Fibroblast of lung (primary cell): ENCODE data around the gene IL10RA.

Experiments used
- EZH2 ChIP-seq: IDR thresholded peaks from 2 replicates; pipeline ENCODE4 v1.5.1; 2012; ENCODE audit warnings: low read length, control low read depth, mild to moderate bottlenecking; ENCODE audit errors: missing control alignments
- TF ChIP-seq, protein P1 (sequence below), 2 donors: IDR thresholded peaks in 1 of 2; conservative IDR thresholded peaks in 1 of 2; 1 replicate in 1 of 2; 2 replicates in 1 of 2; pipeline ENCODE4 v1.5.1; 2011 to 2012; ENCODE audit warnings: low read length in 2 of 2, control low read depth in 1 of 2, inconsistent platforms in 1 of 2, low read depth in 1 of 2, mild to moderate bottlenecking in 1 of 2

GRCh38 chr11:118027694-118028093 is 41.5 kb downstream of the IL10RA start:
- TF ChIP-seq, protein P1, sequence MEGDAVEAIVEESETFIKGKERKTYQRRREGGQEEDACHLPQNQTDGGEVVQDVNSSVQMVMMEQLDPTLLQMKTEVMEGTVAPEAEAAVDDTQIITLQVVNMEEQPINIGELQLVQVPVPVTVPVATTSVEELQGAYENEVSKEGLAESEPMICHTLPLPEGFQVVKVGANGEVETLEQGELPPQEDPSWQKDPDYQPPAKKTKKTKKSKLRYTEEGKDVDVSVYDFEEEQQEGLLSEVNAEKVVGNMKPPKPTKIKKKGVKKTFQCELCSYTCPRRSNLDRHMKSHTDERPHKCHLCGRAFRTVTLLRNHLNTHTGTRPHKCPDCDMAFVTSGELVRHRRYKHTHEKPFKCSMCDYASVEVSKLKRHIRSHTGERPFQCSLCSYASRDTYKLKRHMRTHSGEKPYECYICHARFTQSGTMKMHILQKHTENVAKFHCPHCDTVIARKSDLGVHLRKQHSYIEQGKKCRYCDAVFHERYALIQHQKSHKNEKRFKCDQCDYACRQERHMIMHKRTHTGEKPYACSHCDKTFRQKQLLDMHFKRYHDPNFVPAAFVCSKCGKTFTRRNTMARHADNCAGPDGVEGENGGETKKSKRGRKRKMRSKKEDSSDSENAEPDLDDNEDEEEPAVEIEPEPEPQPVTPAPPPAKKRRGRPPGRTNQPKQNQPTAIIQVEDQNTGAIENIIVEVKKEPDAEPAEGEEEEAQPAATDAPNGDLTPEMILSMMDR (conservative IDR thresholded peaks at IDR 0.05 in 1 of 2, IDR thresholded peaks at IDR 0.05 in 1 of 2; ENCODE audit: low read depth in 1 of 2, low read length in 2 of 2) = no peak
- no peak for TF ChIP-seq EZH2
